HG03025 (cell line): ENCODE measurements around the gene JOSD2.
A peak's percentile ranks its signal among the peaks of the same experiment; 100 is the strongest.
"Not testable (repeated sequence)": the region's sequence is repeated elsewhere in the genome, so short reads cannot be mapped to it uniquely, and the experiment has no call there.

Source experiments
- ATAC-seq: cut with Tn5 transposase; IDR thresholded peaks from one replicate; pipeline ENCODE4 v1.9.1; 2021; ENCODE audit warnings: mild to moderate bottlenecking, moderate library complexity; ENCODE audit not compliant: unreplicated experiment, low FRiP score

Gene JOSD2

DNA sequence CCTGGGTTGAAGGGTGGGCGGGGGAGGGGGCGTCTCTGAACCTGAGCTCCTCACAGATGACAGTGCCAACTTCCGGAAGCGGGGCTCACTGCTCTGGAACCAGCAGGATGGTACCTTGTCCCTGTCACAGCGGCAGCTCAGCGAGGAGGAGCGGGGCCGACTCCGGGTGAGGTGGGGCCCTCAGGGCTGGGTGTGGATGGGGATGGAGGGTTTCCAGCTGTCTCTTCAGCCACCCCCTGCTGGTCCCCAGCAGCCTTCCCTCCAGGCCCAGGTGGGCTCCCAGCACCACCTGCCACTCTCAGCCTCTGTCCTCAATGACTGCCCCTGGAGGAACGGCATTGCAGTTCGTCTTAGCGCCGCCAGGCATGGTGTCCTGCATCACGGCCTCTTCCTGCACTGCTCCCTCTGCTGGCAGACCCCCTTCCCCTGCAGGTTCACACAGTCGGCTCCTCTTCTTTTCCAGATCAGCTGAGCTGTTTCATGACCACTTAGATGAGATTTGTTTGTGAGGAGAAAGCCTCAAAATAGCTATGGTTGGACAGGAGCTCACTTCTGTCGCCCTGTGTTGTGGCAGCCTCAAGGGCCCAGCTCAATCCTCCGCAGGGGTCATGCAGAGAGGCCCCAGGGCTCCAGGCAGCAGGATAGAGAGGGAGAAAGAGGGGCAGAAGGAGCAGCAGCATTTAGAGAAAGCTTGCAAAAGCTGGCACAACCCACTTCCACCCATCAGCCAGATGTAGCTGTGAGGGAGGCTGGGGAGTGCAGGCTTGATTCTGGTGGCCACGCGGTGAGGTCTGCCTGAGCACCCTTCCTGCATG, 31.9 kb downstream of the JOSD2 start:
- ATAC-seq, result no peak

GRCh38 chr19:50477751-50478515, 33.1 kb downstream of the JOSD2 start:
- ATAC-seq, result no peak

GRCh38 chr19:50476907-50477238, 34.1 kb downstream of the JOSD2 start:
- no peak for ATAC-seq

- peak; percentile 80 for ATAC-seq
Measured at GRCh38 chr19:50476224-50476906, 34.6 kb downstream of the JOSD2 start, which contains the start of the genes EMC10 and GARIN5A. EMC10 (plus strand) TSS chr19:50476507; CDS start chr19:50476545, 38 bp downstream. GARIN5A (minus strand) TSS chr19:50476848; CDS start chr19:50476388, 460 bp downstream.

DNA sequence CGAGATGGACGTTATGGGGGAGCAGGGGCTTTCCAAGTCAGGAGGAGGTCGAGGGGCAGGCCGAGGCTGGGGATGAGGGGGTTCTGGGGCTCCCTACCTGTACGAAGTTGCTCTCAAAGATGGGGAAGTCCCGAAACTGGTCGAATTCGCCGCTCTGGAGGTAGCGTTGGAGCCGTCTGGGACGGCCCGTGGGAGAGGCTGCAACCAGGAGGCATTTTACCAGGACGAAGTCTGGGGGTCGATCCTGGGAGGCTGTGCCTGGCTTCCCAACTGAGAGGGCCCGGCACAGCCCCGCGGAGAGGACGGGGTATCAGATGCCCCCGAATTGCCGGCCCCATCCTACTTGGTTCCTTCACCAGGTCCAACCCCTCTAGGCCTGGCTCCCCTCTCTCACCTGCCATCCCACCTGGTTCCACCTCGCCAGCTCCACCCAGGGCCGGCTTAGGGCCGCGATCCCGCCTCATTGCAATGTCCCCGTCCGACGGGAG, 35.2 kb downstream of the JOSD2 start:
- no peak for ATAC-seq

- no peak for ATAC-seq
Measured at GRCh38 chr19:50475101-50475568, 35.9 kb downstream of the JOSD2 start.

GRCh38 chr19:50473336-50473735, 37.7 kb downstream of the JOSD2 start:
- ATAC-seq, result not testable (repeated sequence)

DNA sequence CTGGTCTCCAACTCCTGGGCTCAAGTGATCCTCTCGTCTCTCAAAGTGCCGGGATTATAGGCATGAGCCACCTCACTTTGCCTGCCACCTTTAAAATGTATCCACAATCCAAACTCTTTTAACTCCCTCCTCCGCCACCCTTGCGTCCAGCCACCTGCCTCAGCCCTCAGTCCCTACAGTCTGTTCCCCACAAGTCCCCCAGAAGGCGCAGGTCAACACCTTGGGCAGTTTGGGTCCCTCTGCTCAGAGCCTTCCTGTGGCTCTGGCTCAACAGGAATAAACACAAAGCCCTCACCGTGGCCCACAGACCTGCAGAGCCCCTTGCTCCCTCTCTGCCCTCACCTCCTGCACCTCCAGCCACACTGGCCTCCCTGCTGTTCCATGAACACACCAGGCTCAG, 42.2 kb downstream of the JOSD2 start:
- ATAC-seq, result no peak

- no peak for ATAC-seq
Measured at GRCh38 chr19:50467566-50467965, 43.4 kb downstream of the JOSD2 start.

GRCh38 chr19:50466706-50467039, 44.3 kb downstream of the JOSD2 start:
- no peak for ATAC-seq

GRCh38 chr19:50465986-50466705, 44.8 kb downstream of the JOSD2 start:
- no peak for ATAC-seq

GRCh38 chr19:50465000-50465399, 46.0 kb downstream of the JOSD2 start:
- ATAC-seq, result no peak

GRCh38 chr19:50464348-50464747, 46.6 kb downstream of the JOSD2 start:
- no peak for ATAC-seq

- no peak for ATAC-seq
Measured at GRCh38 chr19:50462970-50463369, 48.0 kb downstream of the JOSD2 start.

DNA sequence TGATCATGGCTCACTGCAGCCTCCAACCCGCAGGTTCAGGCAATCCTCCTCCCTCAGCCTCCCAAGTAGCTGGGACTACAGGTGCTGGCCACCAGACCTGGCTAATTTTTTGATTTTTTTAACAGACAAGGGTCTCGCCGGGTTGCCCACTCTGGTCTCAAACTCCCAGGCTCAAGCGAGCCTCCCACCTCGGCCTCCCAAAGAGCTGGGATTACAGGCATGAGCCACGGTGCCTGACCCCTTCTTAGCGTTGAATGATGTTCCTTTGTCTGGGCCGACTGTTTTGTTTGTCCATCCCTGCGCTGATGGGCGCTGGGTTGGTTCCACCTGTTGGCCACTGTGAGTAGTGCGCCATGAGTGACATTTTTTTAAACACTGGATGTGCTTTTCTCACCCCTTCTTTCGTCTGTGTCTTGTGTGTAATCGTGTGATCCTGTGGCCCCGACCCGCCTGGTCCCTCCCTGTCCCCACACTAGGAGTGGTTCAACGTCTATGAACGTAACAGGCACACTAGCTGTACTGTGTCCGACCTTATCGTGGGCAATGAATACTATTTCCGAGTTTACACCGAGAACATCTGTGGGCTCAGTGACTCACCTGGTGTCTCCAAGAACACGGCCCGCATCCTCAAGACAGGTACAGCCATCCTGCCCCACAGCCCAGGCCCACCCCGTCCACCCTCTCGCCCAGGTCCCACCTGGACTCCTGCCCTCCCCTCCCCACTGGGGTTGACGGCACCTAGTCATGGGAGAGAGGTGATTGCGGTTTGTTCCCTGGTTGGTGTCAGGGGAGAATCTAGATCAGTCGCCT, 49.7 kb downstream of the JOSD2 start:
- no peak for ATAC-seq

DNA sequence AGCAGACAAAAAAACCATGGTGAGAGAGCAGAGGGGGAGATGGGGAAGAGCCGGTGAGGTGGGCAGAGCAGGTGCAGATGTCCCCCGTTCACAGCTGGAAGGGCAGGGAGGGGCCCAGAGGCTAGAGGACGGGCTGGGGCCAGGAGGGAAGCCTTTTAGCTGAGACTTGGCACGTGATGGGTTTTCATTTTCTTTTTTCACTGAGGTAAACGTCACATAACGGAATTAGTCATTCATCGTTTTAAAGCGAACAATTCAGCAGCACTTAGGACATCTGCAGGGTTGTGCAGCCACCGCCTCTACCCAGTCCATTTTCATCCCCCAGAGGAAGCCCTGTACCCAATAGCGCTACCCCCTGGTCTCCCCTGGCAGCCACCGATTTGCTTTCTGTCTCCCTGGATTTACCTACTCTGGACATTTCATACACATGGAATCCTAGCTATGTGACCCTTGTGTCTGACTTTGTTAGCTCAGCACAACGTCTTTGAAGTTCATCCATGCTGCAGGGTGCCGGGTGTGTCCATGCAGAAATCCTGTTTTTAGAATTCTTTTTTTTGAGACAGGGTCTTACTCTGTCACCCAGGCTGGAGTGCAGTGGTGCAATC, 50.7 kb downstream of the JOSD2 start:
- no peak for ATAC-seq

DNA sequence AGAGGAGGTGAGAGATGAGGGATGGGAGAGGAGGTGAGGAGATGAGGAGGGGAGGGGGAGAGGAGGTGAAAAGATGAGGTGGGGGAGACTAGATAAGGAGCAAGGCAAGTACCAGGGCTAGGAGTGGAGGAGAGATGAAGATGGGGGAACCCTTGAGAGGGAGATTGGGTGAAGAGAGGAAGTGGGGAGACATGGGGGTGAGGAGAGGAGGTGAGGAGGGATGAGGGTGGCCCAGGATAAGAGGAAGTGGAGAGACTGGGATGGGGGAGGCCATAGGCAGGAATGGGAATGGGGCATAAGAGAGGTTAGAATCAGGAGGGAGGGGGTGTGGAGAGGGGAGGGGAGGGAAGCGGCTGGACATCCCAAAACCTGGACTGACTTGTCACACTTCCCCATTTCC, 51.4 kb downstream of the JOSD2 start:
- ATAC-seq, result no peak

DNA sequence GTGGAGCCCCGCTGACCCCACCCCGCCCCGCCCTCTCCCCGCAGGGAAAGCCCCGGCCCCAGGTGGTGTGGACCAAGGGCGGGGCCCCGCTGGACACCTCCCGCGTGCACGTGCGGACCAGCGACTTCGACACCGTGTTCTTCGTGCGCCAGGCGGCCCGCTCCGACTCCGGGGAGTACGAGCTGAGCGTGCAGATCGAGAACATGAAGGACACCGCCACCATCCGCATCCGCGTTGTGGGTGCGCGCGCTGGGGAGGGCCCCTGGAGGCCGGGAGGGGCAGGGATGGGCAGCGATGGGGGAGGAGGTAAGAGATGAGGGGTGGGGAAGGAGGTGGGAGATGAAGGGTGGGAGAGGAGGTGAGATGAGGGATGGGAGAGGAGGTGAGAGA, 51.9 kb downstream of the JOSD2 start:
- no peak for ATAC-seq

- ATAC-seq, result no peak
Measured at GRCh38 chr19:50458396-50459066, 52.5 kb downstream of the JOSD2 start.
